ENCODE measurements around the gene ARHGEF10L.

DNA sequence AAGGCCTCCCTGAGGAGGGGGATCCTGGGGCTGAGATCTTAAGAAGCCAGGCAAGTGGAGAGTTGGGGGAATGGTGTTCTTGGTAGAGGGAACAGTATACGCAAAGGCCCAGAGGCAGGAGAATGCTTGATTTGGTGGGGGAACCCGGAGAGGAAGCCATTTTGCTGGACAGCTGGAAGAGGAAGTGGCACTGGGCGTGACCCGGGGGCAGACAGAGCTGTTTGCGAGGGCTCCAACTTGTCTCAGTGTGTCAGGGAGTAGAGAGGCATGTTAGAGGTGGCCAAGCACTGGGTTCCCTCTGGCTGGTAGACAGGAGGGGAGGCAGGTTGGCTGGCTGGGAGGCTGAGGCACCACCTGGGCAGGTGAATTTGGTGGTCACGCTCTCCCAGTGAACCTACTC lies 119.3 kb downstream of the ARHGEF10L start:
- TF ChIP-seq, protein P1, sequence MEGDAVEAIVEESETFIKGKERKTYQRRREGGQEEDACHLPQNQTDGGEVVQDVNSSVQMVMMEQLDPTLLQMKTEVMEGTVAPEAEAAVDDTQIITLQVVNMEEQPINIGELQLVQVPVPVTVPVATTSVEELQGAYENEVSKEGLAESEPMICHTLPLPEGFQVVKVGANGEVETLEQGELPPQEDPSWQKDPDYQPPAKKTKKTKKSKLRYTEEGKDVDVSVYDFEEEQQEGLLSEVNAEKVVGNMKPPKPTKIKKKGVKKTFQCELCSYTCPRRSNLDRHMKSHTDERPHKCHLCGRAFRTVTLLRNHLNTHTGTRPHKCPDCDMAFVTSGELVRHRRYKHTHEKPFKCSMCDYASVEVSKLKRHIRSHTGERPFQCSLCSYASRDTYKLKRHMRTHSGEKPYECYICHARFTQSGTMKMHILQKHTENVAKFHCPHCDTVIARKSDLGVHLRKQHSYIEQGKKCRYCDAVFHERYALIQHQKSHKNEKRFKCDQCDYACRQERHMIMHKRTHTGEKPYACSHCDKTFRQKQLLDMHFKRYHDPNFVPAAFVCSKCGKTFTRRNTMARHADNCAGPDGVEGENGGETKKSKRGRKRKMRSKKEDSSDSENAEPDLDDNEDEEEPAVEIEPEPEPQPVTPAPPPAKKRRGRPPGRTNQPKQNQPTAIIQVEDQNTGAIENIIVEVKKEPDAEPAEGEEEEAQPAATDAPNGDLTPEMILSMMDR (IDR thresholded peaks at IDR 0.05): no peak
- TF ChIP-seq POLR2A (IDR thresholded peaks at IDR 0.05): no peak
